TTC549 (cell line): Measurements from ENCODE around the gene DNAH11.
"Not testable (repeated sequence)": the region's sequence is repeated elsewhere in the genome, so short reads cannot be mapped to it uniquely, and the experiment has no call there.

Experiments
- FAIRE-seq: peaks from 2 replicates; lab custom pipeline; 2012; peaks lifted over from hg19 to GRCh38; lab: Jason Lieb, UNC

Gene DNAH11

GRCh38 chr7:21618706-21619105 lies 75.9 kb downstream of the DNAH11 start:
- no peak for FAIRE-seq

GRCh38 chr7:21620054-21620453 lies 77.2 kb downstream of the DNAH11 start:
- FAIRE-seq = no peak

GRCh38 chr7:21624320-21624719 lies 81.5 kb downstream of the DNAH11 start:
- no peak for FAIRE-seq

- FAIRE-seq = no peak
These were observed 93.9 kb downstream of the DNAH11 start for GRCh38 chr7:21636694-21637093.

GRCh38 chr7:21639206-21639868 lies 96.5 kb downstream of the DNAH11 start:
- no peak for FAIRE-seq

- FAIRE-seq = no peak
These were observed 97.3 kb downstream of the DNAH11 start for GRCh38 chr7:21640105-21640504.

GRCh38 chr7:21641546-21641945 lies 98.7 kb downstream of the DNAH11 start:
- FAIRE-seq = no peak

- FAIRE-seq = no peak
These were observed 99.6 kb downstream of the DNAH11 start for GRCh38 chr7:21642422-21642821.

GRCh38 chr7:21651697-21652096 lies 108.9 kb downstream of the DNAH11 start:
- no peak for FAIRE-seq

GRCh38 chr7:21653623-21654022 lies 110.8 kb downstream of the DNAH11 start:
- FAIRE-seq = no peak

GRCh38 chr7:21656081-21656480 lies 113.2 kb downstream of the DNAH11 start:
- FAIRE-seq = no peak

GRCh38 chr7:21656796-21657195 lies 114.0 kb downstream of the DNAH11 start:
- no peak for FAIRE-seq

GRCh38 chr7:21670496-21670895 lies 127.7 kb downstream of the DNAH11 start:
- FAIRE-seq = no peak

GRCh38 chr7:21671859-21672258 lies 129.0 kb downstream of the DNAH11 start:
- no peak for FAIRE-seq

- FAIRE-seq = no peak
These were observed 132.4 kb downstream of the DNAH11 start for GRCh38 chr7:21675255-21675654.

- FAIRE-seq = no peak
These were observed 147.9 kb downstream of the DNAH11 start for GRCh38 chr7:21690705-21691104.

GRCh38 chr7:21691146-21691545 lies 148.3 kb downstream of the DNAH11 start:
- FAIRE-seq = not testable (repeated sequence)

- not testable (repeated sequence) for FAIRE-seq
These were observed 157.7 kb downstream of the DNAH11 start for GRCh38 chr7:21700587-21700986.

GRCh38 chr7:21702303-21702702 lies 159.5 kb downstream of the DNAH11 start:
- no peak for FAIRE-seq

GRCh38 chr7:21704359-21704758 lies 161.5 kb downstream of the DNAH11 start:
- FAIRE-seq = no peak

GRCh38 chr7:21706131-21706530 lies 163.3 kb downstream of the DNAH11 start:
- FAIRE-seq = no peak

GRCh38 chr7:21707566-21707965 lies 164.7 kb downstream of the DNAH11 start:
- FAIRE-seq = no peak

- FAIRE-seq = no peak
These were observed 165.3 kb downstream of the DNAH11 start for GRCh38 chr7:21708096-21708495.

GRCh38 chr7:21717323-21717722 lies 174.5 kb downstream of the DNAH11 start:
- no peak for FAIRE-seq

- FAIRE-seq = no peak
These were observed 175.6 kb downstream of the DNAH11 start for GRCh38 chr7:21718391-21718790.
